ENCODE data around the gene TTC7B.

TTC7B gene

DNA sequence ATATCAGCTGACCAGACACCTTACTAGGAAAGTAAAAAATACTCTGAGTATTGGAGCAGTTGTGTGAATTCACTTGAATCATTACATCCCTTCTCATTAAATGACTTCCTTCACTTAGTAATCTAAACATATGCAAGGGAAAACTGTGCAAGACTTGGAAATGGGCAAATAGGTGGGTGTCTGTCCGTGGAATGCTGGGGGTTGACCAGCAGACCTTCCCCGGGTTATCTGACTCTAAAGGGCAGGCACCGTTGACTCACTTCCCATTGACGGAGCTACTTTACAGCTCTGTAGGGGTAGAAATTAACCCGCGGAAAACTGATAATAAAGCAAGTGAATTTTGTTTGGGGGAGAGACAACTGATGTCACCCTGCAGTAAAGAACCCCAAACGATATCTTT is 199.3 kb downstream of the TTC7B start:
- no peak for DNase-seq (ENCODE audit: low spot score)

DNA sequence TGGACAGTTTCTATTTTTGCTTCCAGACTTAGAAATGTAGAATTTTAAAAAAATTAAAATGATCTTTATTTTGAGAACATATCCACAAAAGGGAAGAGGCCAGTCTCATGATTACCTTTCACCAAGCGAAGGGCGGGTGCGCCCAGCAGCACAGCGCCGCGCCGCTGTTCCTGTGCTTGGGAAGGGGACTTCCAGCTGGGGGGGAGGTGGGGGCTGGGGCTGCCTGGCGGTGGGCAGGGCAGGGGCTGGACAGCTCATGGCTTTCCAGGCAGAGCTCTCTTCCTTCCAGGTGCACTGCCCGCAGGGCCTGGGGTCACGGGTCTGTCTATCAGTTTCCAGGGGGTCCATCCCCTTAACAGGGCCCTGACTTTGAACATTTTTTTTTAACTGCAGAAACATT is 199.9 kb downstream of the TTC7B start:
- no peak for DNase-seq (ENCODE audit: low spot score)

DNA sequence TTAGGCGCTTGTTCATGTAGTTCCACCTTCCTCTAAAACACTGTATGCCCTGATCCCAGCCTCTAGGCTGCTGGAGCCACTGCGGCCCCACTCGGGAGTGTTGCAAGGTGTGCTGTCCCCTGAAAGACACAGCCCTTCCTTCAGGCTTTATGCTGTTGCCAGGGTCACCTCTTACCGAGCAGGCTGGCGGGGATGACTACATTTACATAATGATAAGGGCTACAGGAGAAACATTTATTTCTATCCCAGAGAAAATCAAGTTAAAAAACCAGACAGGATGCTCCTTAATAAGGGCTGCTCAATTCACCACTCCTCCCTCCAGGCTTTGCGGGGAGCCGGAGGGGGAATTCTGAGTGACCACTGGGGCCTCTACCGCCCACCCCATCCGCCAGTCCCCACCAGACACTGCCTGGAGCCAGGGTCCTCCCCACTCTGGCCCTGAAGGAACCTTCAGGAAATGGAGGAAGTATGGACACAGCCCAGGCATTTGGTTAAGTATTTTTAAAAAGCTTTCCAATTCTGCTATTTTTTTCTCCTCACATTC is 200.6 kb downstream of the TTC7B start:
- no peak for DNase-seq (ENCODE audit: low spot score)

DNA sequence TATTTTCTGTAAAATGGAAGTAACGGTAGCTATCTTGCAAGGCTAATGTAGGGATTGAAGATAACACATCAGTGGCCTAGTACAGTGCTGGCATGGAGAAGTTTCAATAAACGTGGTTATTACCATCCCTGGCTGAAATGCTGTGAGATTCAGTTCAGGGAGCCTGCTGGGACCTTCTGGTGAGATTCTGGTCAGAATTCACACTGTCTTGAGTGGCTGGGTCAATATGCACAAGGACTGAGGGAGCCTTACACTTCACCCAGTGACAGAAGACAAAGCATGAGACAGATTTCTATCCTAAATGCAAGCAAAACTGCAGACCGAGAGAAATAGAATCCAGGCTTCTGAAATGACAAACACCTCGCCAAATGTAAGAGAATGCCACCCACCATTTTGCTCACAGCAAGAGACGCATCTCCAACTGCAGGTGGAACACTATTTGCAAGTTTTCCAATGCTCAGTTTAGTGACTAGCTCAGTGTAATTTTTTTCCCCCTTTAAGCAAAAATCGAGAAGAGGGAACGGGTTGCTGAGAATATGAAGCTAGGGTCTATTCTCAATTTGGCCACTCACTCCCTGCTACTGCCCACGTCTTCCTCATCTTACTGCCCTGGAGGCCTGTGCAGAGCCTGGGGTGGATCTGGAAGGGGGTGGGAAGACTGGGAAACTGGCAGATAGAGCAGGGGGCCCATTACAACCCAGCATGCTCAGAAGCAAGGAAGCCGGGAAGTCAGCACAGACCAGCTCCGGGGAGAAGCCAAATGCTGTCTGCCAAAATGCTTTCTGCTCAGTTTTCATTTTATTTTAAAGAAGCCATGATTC is 201.3 kb downstream of the TTC7B start:
- no peak for DNase-seq (ENCODE audit: low spot score)

DNA sequence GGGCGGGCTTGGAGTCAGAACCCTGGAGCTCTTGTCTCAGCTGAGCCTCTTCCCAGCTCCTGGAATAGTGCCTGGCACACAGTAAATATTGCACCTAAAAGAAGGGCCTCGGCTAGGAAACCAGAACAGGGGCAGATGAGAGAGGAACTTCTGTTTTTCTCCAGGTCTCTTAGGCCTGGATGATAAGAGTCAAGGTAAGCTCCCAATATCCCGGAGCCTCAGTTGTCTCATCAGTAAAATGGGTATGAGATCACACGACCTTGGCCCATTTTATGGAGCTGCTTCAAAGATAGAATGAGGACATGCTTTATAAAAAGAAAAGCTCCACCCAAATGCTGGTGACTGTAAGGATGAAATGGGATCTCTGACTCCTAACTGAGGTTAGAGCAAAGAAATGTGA is 202.2 kb downstream of the TTC7B start:
- DNase-seq (ENCODE audit: low spot score), result no peak

DNA sequence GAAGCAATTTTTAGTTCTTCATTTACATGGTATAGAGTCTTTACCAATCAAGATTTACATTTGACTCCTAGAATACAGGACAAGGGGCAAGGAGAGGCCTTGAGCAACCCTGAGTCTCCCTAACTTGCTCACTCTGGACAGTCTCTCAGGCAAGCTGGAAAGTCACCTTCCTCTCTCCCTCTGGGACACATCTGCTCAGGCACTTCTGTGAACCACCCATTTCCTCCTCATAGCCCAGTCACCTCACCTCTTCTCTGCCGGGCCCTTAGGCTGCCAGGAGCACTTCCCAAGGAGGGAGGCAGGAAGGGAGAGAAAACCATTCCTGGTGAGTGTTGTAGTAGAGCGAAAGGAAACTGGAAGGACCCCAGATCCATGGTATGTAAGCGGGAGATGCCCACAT is 202.8 kb downstream of the TTC7B start:
- no peak for DNase-seq (ENCODE audit: low spot score)

DNA sequence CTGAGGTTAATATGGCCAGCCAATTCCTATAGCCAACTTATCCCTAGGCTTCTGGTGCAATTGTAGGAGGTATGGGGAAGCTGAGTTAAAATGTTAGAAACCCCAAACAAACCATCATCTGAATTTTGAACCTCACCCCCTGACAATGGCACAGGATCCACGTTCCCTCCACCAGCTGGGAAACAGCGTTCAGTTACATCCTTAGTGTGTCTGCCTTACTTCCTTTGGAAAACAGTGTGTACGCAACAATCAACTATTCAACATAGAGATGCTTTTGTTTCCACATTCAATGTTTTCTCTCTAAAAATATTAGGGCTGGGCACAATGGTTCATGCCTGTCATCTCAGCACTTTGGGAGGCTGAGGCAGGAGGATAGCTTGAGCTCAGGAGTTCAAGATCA is 203.4 kb downstream of the TTC7B start:
- DNase-seq (ENCODE audit: low spot score), result no peak

DNA sequence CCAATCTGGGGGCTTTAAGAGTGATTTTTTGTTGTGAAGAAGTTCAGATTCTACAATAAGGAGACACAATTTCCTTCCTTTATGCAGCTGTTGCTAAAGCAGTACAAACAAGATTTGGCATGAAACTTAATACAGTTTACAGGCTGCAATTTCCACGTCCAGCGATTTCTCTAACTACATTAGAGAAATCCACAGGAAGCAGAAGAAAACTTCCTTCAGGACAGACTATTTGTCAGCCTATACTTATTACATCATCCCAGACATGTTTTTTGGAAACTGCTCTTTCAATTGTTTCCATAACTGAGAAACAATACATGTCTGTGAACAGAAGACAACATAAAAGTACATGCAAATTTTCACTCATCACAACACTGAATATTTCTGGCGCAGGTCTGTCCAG is 204.3 kb downstream of the TTC7B start:
- no peak for DNase-seq (ENCODE audit: low spot score)

DNA sequence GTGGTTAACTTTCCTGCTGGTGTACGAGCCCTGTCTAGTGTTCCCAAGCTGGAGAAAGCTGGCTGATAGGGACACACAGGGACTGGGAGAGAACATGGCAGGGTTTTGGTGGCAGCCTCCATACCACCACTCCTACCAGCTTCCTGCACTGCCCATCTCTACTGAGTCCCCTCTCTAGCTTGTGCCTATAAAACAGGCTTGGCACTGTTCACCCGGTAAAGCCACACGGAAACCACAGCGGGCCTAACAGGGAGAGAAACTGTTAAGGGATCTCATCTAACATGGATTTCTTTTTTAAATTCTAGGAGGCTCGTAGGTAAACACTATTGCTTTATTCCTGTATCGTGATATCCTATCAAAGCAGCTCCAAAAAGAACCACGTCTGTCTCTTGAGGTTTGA is 204.7 kb downstream of the TTC7B start:
- DNase-seq (ENCODE audit: low spot score), result no peak

DNA sequence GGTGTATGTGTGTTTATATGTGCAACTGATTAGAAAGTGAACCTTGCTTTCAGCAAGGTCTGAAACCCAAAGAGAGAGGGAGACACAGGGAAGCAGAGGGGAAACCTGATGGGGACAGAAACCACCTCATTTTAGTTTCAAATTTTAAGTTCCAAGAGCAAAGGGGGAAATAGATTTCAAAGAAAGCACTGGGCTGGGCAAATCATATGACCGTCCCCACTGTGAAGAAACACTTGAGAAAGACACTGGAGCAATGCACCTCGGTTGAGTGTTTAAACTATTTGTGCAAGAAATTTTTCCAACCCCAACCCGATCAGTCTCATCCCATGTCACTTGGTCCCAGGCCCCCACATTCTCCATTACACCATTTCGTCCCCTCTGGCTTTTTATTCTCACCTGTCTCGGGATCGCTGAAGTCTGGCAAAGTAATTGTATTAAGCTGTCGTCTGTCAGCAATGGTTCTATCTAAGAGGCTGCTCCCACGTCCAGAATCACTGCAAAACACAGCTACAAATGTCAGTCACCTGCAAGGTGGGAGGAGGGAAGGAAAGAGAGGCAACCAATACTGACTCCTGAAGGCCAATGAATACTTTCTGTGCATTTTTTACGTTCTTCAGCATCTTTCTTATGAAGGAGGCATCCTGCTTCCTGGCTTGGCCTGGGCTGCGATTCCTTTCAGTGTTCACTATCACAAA is 205.7 kb downstream of the TTC7B start:
- DNase-seq (ENCODE audit: low spot score), result no peak

DNA sequence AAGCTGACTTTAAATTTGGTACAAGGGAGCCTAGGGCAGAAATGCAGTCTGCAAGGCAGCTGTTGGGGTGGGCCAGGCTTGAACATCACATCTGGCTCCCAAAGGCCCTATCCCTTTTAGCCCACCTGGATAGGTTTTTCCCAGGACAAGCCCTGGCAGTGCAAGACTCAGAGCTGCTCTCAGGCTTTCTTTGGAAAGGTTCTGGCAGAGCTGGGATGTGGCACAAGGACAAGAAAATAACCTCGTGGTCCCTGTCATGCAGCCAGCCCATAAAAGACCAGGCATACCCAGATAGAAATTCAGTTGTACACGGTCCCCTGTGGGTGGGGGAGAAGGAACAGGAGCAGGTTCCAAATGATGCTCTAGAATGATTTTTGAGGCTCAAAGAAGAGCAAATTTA is 206.9 kb downstream of the TTC7B start:
- no peak for DNase-seq (ENCODE audit: low spot score)

DNA sequence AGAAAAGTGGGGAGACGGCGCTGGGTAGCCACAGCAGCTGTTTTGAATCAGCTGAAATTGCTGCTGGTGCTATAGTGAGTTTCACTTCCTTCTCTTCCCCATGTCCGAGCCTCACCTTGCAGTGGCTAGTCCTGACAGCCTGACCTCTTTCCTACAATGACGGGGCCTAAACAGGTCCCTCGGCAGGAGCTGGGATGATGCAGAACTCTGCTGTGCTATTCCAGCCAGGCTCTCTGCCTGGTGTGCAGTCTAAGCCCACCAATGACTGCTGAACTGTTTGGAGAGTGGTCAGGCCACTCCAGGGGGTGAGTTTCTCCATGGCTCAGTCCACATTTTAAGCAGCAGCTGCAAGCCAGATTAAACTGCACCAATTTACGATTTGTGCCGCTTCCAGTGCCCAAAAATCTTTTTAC is 207.3 kb downstream of the TTC7B start:
- DNase-seq (ENCODE audit: low spot score), result no peak

DNA sequence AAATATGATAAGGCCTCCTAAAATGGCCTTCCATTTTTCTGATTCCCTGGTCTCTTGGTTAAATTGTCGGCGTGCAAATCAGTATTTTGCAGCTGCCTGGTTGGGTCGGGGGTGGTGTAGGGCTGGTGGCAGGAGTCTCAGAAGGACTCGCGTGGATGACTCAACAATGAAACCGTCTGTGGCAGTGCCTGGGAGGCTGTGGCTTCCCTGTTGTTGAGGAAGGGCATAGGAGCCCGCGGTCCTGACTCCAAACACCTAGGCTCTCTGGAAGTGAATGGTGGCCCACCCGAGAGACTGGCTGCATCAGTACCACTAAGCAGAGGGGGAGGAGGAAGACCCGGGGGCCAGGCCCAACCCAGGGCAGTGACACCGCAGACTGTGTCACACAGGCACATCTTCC is 207.9 kb downstream of the TTC7B start:
- no peak for DNase-seq (ENCODE audit: low spot score)

DNA sequence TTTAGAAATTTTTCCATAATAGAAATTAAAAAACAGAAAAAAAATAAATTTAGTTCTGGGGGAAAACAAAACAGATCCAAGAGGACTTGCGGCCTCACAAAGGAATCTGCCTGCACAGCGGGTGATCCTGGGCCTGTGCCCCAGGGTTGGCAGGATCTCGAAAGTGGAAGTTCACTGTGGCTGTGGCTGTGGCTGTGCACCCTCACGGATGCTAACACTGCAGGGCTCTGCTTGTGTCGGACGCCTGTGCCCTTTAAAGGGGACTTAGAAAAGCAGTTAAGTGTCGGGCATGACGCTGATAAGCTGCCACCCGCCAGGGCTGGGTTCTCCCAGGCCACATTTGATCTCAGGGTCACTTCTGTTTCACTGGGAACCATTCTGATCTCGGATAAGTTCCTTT is 209.1 kb downstream of the TTC7B start:
- DNase-seq (ENCODE audit: low spot score), result no peak

DNA sequence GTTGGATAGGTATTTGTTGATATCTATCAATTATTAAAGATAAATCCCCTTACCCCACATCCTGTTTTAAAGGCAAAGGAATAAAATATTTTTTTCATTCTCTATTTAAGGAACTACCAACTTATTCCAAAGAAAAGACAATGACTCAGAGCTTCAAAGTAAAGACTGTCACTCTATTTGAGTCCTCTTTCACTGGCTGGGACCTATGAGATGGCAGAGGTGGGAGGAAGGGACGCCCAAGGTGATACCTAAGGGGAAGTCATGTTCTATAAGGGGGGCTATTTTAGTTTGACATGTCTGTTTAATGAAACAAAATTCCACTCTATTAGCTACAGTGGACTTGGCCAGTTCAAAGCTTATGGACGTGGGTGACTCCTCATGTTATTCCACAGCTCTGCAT is 209.8 kb downstream of the TTC7B start:
- no peak for DNase-seq (ENCODE audit: low spot score)

DNA sequence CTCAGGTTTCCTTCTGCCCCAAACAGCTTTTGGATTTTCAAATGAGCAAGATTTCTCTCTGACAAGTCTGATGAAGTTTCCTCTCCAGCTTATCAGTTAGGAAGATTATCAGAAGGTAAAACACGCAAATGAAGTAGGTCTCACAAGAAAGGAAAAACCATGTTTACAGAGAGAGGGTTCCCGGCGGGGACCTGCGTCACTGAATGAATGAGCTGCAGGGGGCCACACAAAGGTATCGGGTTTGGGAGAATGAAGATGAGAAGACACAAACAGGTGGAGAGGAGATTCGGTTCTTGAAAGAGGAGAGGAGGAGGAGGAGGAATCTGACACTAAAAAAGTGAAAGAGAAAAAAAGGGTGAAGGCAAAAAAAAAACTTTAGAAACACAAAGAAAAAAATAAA is 210.8 kb downstream of the TTC7B start:
- no peak for DNase-seq (ENCODE audit: low spot score)

DNA sequence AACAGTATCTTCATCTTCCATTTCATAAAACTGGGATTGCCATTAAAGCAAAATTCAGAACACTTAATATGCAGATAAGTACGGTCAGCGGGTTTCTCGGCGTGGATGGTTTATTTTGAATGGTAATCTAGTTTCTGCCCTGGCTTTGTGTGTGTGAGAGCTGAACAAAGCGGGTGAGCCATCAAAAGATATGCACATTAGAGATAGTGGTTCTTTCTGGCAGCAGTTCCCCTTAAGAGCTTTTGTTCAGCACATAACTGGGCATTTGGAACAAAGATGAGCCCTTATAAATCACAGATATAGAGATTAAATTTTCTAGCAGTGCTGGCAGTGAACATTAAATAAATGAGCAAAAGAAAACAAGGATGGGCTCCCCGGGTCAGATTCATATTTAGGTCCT is 211.9 kb downstream of the TTC7B start:
- DNase-seq (ENCODE audit: low spot score), result no peak

DNA sequence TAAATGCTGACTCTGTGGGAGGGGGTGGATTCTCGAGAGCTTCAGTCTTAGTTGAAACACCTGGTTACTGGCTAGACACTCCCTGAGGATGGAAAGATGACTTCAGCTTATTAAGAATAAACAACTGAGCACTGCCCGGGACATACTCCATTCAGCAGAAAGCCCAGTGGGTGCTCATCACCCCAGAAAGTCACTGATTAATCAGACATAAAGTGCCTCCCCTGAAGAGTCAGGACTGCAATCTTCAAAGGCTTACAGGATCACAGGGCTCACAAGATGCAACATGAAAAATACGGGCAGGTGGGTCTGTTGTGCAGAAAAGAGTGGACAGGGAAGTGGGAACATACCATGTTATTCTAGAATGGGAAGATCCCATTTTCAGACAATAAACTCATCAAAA is 212.4 kb downstream of the TTC7B start:
- no peak for DNase-seq (ENCODE audit: low spot score)

DNA sequence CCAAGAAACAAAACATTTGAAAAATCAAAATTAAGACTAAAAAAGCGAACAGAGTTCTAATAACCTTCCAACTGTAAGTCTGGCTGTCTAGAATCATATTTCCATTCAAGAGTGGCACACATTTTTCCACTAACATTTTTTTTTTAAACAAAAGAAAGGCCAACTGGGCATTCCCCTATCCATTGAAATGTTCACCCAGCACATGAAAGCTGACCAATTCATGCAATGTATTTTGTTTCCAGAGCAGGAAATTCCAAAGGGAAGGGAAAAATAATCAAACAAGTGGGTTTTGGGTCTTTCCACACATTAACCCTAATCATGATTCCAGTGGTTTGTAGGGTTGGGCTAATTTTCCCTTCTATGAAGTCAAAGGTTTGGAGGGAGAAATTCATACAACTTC is 212.9 kb downstream of the TTC7B start:
- DNase-seq (ENCODE audit: low spot score), result no peak

DNA sequence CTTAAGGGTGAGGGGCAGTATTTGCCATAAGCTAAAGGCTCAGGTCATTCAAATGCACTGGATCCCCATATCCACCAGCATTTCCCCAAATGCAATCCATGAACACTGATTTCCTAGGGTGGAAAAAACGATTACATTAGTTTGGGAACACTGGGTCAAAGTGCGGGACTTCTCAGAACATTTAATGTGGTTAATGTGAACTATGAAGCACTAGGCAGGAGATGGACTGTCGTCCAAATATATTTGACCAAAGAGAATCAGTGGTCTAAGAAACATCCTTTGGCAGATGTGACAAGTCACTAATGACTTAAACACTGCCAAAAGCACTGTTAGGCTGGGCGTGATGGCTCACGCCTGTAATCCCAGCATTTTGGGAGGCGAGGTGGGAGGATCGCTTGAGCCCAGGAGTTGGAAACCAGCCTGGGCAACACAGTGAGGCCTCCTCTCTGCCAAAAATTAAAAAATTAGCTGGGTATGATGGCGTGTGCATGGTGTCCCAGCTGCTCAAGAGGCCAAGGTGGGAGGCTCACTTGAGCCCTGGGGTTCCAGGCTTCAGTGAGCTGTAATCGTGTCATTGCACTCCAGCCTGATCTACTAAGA is 214.0 kb downstream of the TTC7B start:
- no peak for DNase-seq (ENCODE audit: low spot score)

DNA sequence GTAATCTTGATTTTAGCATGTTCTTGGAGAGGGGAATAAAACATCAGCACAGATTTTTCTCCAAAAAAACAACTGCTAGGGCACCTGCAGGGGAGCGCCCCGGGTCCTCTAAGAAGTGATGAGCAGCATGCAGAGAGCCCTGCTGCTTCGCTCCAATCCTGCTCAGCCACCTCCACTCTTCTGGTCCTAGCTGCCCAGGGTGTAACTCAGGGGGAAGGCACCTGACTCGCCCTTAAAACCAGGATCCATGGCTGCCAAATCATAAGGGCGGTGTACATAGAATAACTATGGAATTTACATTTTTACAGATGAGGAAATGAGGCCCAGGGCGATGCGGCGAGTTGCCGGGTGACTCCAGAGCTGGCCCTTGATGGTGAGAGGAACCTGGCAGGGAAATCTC is 214.7 kb downstream of the TTC7B start:
- no peak for DNase-seq (ENCODE audit: low spot score)

DNA sequence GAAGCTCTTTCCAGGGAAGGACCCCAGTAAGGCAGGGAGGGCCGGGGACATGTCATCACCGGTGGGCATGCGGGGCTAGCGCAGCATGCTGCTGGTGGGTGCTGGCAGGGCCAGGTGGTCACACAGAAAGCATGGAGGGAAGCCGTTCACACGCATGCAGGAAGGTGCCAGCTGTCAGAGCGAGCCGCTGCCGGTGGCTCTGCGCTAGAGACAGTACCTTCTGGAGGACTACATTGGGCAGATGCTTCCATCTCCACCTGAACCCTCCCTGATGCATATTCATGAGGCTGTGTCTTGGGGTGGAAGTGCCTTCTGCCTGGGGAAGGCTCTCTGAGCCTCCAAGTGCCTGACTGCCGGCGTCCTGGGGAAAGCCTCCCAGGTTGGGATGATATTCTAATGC is 215.6 kb downstream of the TTC7B start:
- DNase-seq (ENCODE audit: low spot score), result no peak

Data from AG08396 (cell line).